CD8-positive, alpha-beta memory T cell (primary cell): ENCODE results near the gene VAMP5. TPM values are rescaled to one million over a fixed set of nuclear protein-coding genes. Genes with fewer than 3 reads are reported as not detected.
A peak's percentile ranks its signal among the peaks of the same experiment; 100 is the strongest.
"Not testable (repeated sequence)": the region's sequence is repeated elsewhere in the genome, so short reads cannot be mapped to it uniquely, and the experiment has no call there.

Source experiments
- CTCF ChIA-PET: fragments of 350-600 bp; sonication (Branson Sonifier 250); formaldehyde crosslinking; loops from one replicate; lab custom pipeline; 2021; ENCODE audit warnings: antibody characterized with exemption; lab: Charles Lee
- POLR2A ChIA-PET: fragments of 350-600 bp; sonication (Branson Sonifier 250); formaldehyde crosslinking; loops from one replicate; lab custom pipeline; 2021; ENCODE audit warnings: antibody characterized with exemption; lab: Charles Lee
- DNase-seq, 5 donors: peaks; one replicate each; pipeline versions ENCODE4 v3.0.0 to v3.0.0-alpha.2; 2020 to 2022; ENCODE audit warnings: mixed read lengths in 1 of 5
- H3K27ac ChIP-seq: one replicate; pipeline ENCODE4 v1.7.0; 2013; ENCODE audit warnings: low read depth, mild to moderate bottlenecking, low read length, moderate library complexity
- H3K27me3 ChIP-seq: 2 replicates; pipeline ENCODE4 v1.7.0; 2013; ENCODE audit warnings: low read length, mild to moderate bottlenecking; ENCODE audit not compliant: insufficient read depth, poor library complexity, severe bottlenecking
- H3K36me3 ChIP-seq: 2 replicates; pipeline ENCODE4 v1.7.0; 2013; ENCODE audit warnings: mild to moderate bottlenecking, low read length, moderate library complexity; ENCODE audit not compliant: insufficient read depth
- H3K4me1 ChIP-seq: 2 replicates; pipeline ENCODE4 v1.7.0; 2013; ENCODE audit warnings: mild to moderate bottlenecking, low read length, moderate library complexity; ENCODE audit not compliant: insufficient read depth
- H3K4me3 ChIP-seq: 2 replicates; pipeline ENCODE4 v1.7.0; 2013; ENCODE audit warnings: mild to moderate bottlenecking, low read length
- H3K9me3 ChIP-seq: 2 replicates; pipeline ENCODE4 v1.7.0; 2013; ENCODE audit warnings: mild to moderate bottlenecking, low read length
- H3K27ac Mint-ChIP-seq, 8 donors: one replicate each; pipeline ENCODE4 v1.8.0; 2020 to 2021; ENCODE audit warnings: mixed read lengths in 8 of 8, mild to moderate bottlenecking in 6 of 8, inconsistent platforms in 3 of 8, moderate library complexity in 3 of 8
- H3K27me3 Mint-ChIP-seq, 2 donors: one replicate each; pipeline ENCODE4 v1.8.0; 2020 to 2021; ENCODE audit warnings: mixed read lengths in 2 of 2, mild to moderate bottlenecking in 1 of 2, moderate library complexity in 1 of 2
- H3K36me3 Mint-ChIP-seq, 3 donors: one replicate each; pipeline ENCODE4 v1.8.0; 2020 to 2021; ENCODE audit warnings: mixed read lengths in 3 of 3, inconsistent platforms in 1 of 3, mild to moderate bottlenecking in 1 of 3
- H3K4me1 Mint-ChIP-seq, 3 donors: one replicate each; pipeline ENCODE4 v1.8.0; 2020 to 2021; ENCODE audit warnings: mixed read lengths in 3 of 3, inconsistent platforms in 1 of 3, mild to moderate bottlenecking in 1 of 3
- H3K4me3 Mint-ChIP-seq, 7 donors: one replicate each; pipeline ENCODE4 v1.8.0; 2020 to 2021; ENCODE audit warnings: mixed read lengths in 7 of 7, mild to moderate bottlenecking in 6 of 7, moderate library complexity in 4 of 7, inconsistent platforms in 2 of 7
- H3K9me3 Mint-ChIP-seq, 5 donors: one replicate each; pipeline ENCODE4 v1.8.0; 2020 to 2022; ENCODE audit warnings: mixed read lengths in 5 of 5, mild to moderate bottlenecking in 3 of 5, moderate library complexity in 2 of 5, inconsistent platforms in 1 of 5
- polyA plus RNA-seq: library from polyadenylated mRNA; unstranded; fragments of 300-500 nt; fragmentation: Illumina TruSeq; gene quantifications from one replicate; pipeline ENCODE4 v1.2.3, GENCODE V29; 2021
- total RNA-seq, 2 experiments: library from RNA; stranded (reverse); gene quantifications; one replicate each; pipeline ENCODE4 v1.2.3, GENCODE V29; 2021

The VAMP5 gene
- total and polyA plus RNA-seq, 3 experiments from 2014 or later = 26.4 to 151 (median 28.0) TPM

- H3K27me3 ChIP-seq, POLR2A ChIA-PET, H3K27ac ChIP-seq, H3K27me3 Mint-ChIP-seq, H3K36me3 ChIP-seq, H3K9me3 Mint-ChIP-seq, H3K9me3 ChIP-seq, DNase-seq, H3K4me3 ChIP-seq: not testable (repeated sequence)
- H3K4me1 Mint-ChIP-seq = peaks cover 44 to 50% (median 47%) of the 10 kb centered on the region in 3 donors
- peak overlapping the region in 3 of 8 donors; percentile 29 to 83 (median 58) for H3K27ac Mint-ChIP-seq
- CTCF ChIA-PET = interaction anchor here (0.6 to 1.2 kb wide), 2 partner anchors 9 to 30 kb away, joined by 3 read pairs; no protein-coding TSS in a partner anchor
- H3K4me1 ChIP-seq = peaks cover 28% of the 10 kb centered on the region
- peaks cover 0 to 20% (median 0%) of the 10 kb centered on the region in 3 donors for H3K36me3 Mint-ChIP-seq
- peak overlapping the region in 2 of 7 donors; percentile 68 to 76 for H3K4me3 Mint-ChIP-seq
These were observed 8.1 kb downstream of the VAMP5 start for GRCh38 chr2:85592299-85592698.

GRCh38 chr2:85593023-85593422, 8.8 kb downstream of the VAMP5 start:
- Mint-ChIP-seq H3K4me3 (peak overlapping the region in 4 of 7 donors; percentile 8 to 99 (median 45)), H3K36me3 (peaks cover 0 to 25% (median 0%) of the 10 kb centered on the region in 3 donors), H3K27me3 (no peaks in the 10 kb centered on the region), H3K4me1 (peaks cover 40 to 47% (median 42%) of the 10 kb centered on the region in 3 donors), H3K27ac (peak overlapping the region in 4 of 8 donors; percentile 23 to 67 (median 42)), H3K9me3 (no peaks in the 10 kb centered on the region)
- peaks cover 22% of the 10 kb centered on the region for H3K4me1 ChIP-seq
- no peak overlapping the region for H3K27ac ChIP-seq
- H3K9me3 ChIP-seq = no peaks in the 10 kb centered on the region
- CTCF ChIA-PET = interaction anchor here (1.2 kb wide), 1 partner anchor 9 kb away, joined by 3 read pairs; no protein-coding TSS in a partner anchor
- POLR2A ChIA-PET = no interaction called here
- DNase-seq = peak in 1 of 5 donors; percentile 30
- no peak overlapping the region for H3K4me3 ChIP-seq
- peaks cover 10% of the 10 kb centered on the region for H3K36me3 ChIP-seq
- H3K27me3 ChIP-seq = no peaks in the 10 kb centered on the region

GRCh38 chr2:85594715-85595300, 10.6 kb downstream of the VAMP5 start:
- H3K27me3 Mint-ChIP-seq = no peaks in the 10 kb centered on the region
- CTCF ChIA-PET = interaction anchor here (1.0 to 3.6 kb wide), 9 partner anchors 9 to 56 kb away, joined by 3 to 16 read pairs (median 4); partner anchors contain the start of genes C2orf68 and MAT2A
- peaks cover 22% of the 10 kb centered on the region for H3K4me1 ChIP-seq

GRCh38 chr2:85595301-85596025, 11.2 kb downstream of the VAMP5 start, which contains the start of gene RNF181:
TSS of gene RNF181 (plus strand) at chr2:85595745. CDS start at chr2:85595764, 19 bp downstream.
- ChIA-PET POLR2A (interaction anchor here (0.6 to 2.3 kb wide), 11 partner anchors 8 to 268 kb away, joined by 3 to 21 read pairs (median 8); partner anchors contain the start of genes C2orf68, GGCX, MAT2A and TGOLN2), CTCF (interaction anchor here (1.0 to 3.6 kb wide), 9 partner anchors 11 to 57 kb away, joined by 3 to 16 read pairs (median 4); partner anchors contain the start of genes C2orf68 and MAT2A)
- Mint-ChIP-seq H3K27me3 (no peaks in the 10 kb centered on the region), H3K27ac (peak within 1 kb of the TSS; percentile 81 to 99 (median 95)), H3K4me1 (peaks cover 34 to 52% (median 35%) of the 10 kb centered on the region in 3 donors), H3K36me3 (peaks cover 0 to 36% (median 0%) of the 10 kb centered on the region in 3 donors), H3K4me3 (peak within 1 kb of the TSS; percentile 96 to 99 (median 98)), H3K9me3 (no peaks in the 10 kb centered on the region)
- peaks cover 10% of the 10 kb centered on the region for H3K36me3 ChIP-seq
- H3K27ac ChIP-seq = peak within 1 kb of the TSS; percentile 84
- DNase-seq = peak; percentile 80 to 94 (median 90)
- peaks cover 22% of the 10 kb centered on the region for H3K4me1 ChIP-seq
- H3K9me3 ChIP-seq = no peaks in the 10 kb centered on the region
- H3K27me3 ChIP-seq = no peaks in the 10 kb centered on the region
- peak within 1 kb of the TSS; percentile 87 for H3K4me3 ChIP-seq

More at GRCh38 chr2:85594715-85595300, 10.6 kb downstream of the VAMP5 start:
- Histone ChIP-seq H3K27me3 (no peaks in the 10 kb centered on the region), H3K27ac (peak overlapping the region; percentile 84), H3K4me3 (peak overlapping the region; percentile 87), H3K9me3 (no peaks in the 10 kb centered on the region), H3K36me3 (peaks cover 10% of the 10 kb centered on the region)
- H3K36me3 Mint-ChIP-seq = peaks cover 0 to 36% (median 0%) of the 10 kb centered on the region in 3 donors
- DNase-seq = peak in 1 of 5 donors; percentile 39
- peak overlapping the region; percentile 81 to 99 (median 95) for H3K27ac Mint-ChIP-seq
- peaks cover 34 to 51% (median 38%) of the 10 kb centered on the region in 3 donors for H3K4me1 Mint-ChIP-seq
- peak overlapping the region; percentile 96 to 99 (median 98) for H3K4me3 Mint-ChIP-seq
- POLR2A ChIA-PET = interaction anchor here (1.2 to 2.3 kb wide), 8 partner anchors 10 to 267 kb away, joined by 4 to 21 read pairs (median 10); partner anchors contain the start of genes C2orf68, GGCX, MAT2A and TGOLN2
- H3K9me3 Mint-ChIP-seq = no peaks in the 10 kb centered on the region

- no peaks in the 10 kb centered on the region for H3K9me3 ChIP-seq
- Mint-ChIP-seq H3K9me3 (no peaks in the 10 kb centered on the region), H3K27ac (peak overlapping the region; percentile 81 to 99 (median 95)), H3K4me1 (peaks cover 34 to 57% (median 35%) of the 10 kb centered on the region in 3 donors), H3K4me3 (peak overlapping the region; percentile 96 to 99 (median 98)), H3K27me3 (no peaks in the 10 kb centered on the region), H3K36me3 (peaks cover 0 to 36% (median 0%) of the 10 kb centered on the region in 3 donors)
- CTCF ChIA-PET = interaction anchor here (1.0 to 3.6 kb wide), 7 partner anchors 14 to 57 kb away, joined by 3 to 16 read pairs (median 4); partner anchors contain the start of genes C2orf68 and MAT2A
- POLR2A ChIA-PET = interaction anchor here (0.6 to 2.3 kb wide), 11 partner anchors 9 to 268 kb away, joined by 3 to 21 read pairs (median 8); partner anchors contain the start of genes C2orf68, GGCX, MAT2A and TGOLN2
- DNase-seq = no peak
- H3K36me3 ChIP-seq = peaks cover 10% of the 10 kb centered on the region
- peak overlapping the region; percentile 87 for H3K4me3 ChIP-seq
- H3K27me3 ChIP-seq = no peaks in the 10 kb centered on the region
- peaks cover 22% of the 10 kb centered on the region for H3K4me1 ChIP-seq
- peak overlapping the region; percentile 84 for H3K27ac ChIP-seq
These were observed 11.7 kb downstream of the VAMP5 start for GRCh38 chr2:85596026-85596333.

- H3K4me1 Mint-ChIP-seq = peaks cover 34 to 63% (median 36%) of the 10 kb centered on the region in 3 donors
- Histone ChIP-seq H3K9me3 (no peaks in the 10 kb centered on the region), H3K36me3 (peaks cover 10% of the 10 kb centered on the region), H3K4me3 (peak overlapping the region; percentile 87), H3K4me1 (peaks cover 24% of the 10 kb centered on the region), H3K27ac (peak overlapping the region; percentile 84), H3K27me3 (no peaks in the 10 kb centered on the region)
- H3K27me3 Mint-ChIP-seq = no peaks in the 10 kb centered on the region
- peak overlapping the region; percentile 96 to 99 (median 98) for H3K4me3 Mint-ChIP-seq
- peak in 1 of 5 donors; percentile 26 for DNase-seq
- POLR2A ChIA-PET = interaction anchor here (1.1 to 2.3 kb wide), 5 partner anchors 9 to 269 kb away, joined by 3 to 13 read pairs (median 8); partner anchors contain the start of genes GGCX, TGOLN2 and VAMP5
- peak overlapping the region in 7 of 8 donors; percentile 81 to 99 (median 95) for H3K27ac Mint-ChIP-seq
- peaks cover 0 to 35% (median 0%) of the 10 kb centered on the region in 3 donors for H3K36me3 Mint-ChIP-seq
- CTCF ChIA-PET = interaction anchor here (1.3 to 3.6 kb wide), 2 partner anchors 13 to 40 kb away, joined by 3 to 16 read pairs; no protein-coding TSS in a partner anchor
- no peaks in the 10 kb centered on the region for H3K9me3 Mint-ChIP-seq
These were observed 12.4 kb downstream of the VAMP5 start for GRCh38 chr2:85596486-85597143.

- H3K9me3 Mint-ChIP-seq = no peaks in the 10 kb centered on the region
- H3K4me3 ChIP-seq = no peak overlapping the region
- peaks cover 0 to 35% (median 0%) of the 10 kb centered on the region in 3 donors for H3K36me3 Mint-ChIP-seq
- no peaks in the 10 kb centered on the region for H3K27me3 ChIP-seq
- H3K27ac Mint-ChIP-seq = peak overlapping the region in 6 of 8 donors; percentile 81 to 99 (median 90)
- DNase-seq = no peak
- H3K27ac ChIP-seq = no peak overlapping the region
- H3K4me3 Mint-ChIP-seq = peak overlapping the region in 6 of 7 donors; percentile 76 to 99 (median 98)
- H3K36me3 ChIP-seq = peaks cover 10% of the 10 kb centered on the region
- H3K4me1 ChIP-seq = peaks cover 29% of the 10 kb centered on the region
- H3K4me1 Mint-ChIP-seq = peaks cover 37 to 68% (median 38%) of the 10 kb centered on the region in 3 donors
- ChIA-PET CTCF (interaction anchor here (3.6 kb wide), 1 partner anchor 39 kb away, joined by 16 read pairs; no protein-coding TSS in a partner anchor), POLR2A (no interaction called here)
- H3K27me3 Mint-ChIP-seq = no peaks in the 10 kb centered on the region
- H3K9me3 ChIP-seq = no peaks in the 10 kb centered on the region
These were observed 13.0 kb downstream of the VAMP5 start for GRCh38 chr2:85597241-85597640.
